GM18519 (cell line): ENCODE measurements around the gene ARHGAP4.

Source experiments
- ATAC-seq: cut with Tn5 transposase; IDR thresholded peaks from one replicate; pipeline ENCODE4 v1.9.1; 2021; ENCODE audit warnings: mild to moderate bottlenecking, moderate library complexity; ENCODE audit not compliant: unreplicated experiment, low FRiP score

ARHGAP4 gene

GRCh38 chrX:153947009-153947769 is 21.1 kb upstream of the ARHGAP4 start:
- ATAC-seq: no peak

GRCh38 chrX:153945956-153946943 is 20.2 kb upstream of the ARHGAP4 start:
- no peak for ATAC-seq

DNA sequence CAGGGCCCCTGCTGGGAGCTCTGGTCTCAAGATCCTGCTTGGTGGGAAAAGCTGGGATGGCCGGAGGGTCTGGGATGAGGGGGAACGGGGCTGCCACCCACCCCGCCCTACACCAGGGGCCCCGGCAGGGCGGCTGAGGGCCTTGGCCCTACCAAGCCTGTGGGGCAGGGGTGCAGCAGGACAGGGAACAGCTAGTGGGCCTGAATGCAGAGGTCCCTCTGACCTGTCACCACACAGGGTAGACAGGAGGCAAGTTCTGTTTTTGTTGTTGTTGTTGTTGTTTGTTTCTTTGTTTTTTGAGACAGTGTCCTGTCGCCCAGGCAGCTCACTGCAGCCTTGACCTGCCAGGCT is 18.7 kb upstream of the ARHGAP4 start:
- no peak for ATAC-seq

DNA sequence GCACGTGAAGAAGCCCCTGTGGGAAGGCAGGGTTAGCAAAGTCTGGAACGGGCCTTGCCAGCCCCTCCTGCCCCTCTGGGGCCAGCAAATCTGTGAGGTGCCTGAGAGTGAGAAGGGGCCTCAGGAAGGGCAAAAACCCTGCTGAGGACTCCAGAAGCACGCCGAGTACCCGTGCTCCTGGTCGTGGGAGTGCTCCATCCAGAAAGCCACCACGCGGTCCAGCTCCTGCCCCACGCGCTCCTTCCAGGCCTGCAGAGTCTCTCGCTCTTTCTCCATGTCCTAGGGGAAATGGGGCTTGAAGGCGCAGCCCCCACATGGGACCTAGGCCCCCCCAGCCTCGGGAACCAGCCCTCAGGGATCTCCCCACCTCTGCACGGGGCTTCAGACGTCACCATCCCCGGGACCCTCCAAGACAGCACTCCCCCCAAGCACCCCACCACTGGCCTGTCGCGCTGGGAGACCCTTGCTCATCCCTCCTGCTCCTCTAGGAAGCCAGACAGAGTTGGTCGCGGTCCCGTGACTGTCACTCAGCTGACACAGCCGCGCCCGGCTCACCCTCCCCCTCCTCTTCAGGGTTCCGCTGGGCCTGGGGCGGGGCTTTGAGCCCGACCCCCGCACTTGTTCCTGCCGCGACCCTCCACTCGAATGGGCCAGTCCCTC is 18.2 kb upstream of the ARHGAP4 start, which contains the start of gene RENBP:
Gene RENBP, minus strand, starts transcription at position 504 of the 660 bp plus-strand sequence. Its CDS starts 33 bp downstream, at position 471.
- ATAC-seq: no peak

DNA sequence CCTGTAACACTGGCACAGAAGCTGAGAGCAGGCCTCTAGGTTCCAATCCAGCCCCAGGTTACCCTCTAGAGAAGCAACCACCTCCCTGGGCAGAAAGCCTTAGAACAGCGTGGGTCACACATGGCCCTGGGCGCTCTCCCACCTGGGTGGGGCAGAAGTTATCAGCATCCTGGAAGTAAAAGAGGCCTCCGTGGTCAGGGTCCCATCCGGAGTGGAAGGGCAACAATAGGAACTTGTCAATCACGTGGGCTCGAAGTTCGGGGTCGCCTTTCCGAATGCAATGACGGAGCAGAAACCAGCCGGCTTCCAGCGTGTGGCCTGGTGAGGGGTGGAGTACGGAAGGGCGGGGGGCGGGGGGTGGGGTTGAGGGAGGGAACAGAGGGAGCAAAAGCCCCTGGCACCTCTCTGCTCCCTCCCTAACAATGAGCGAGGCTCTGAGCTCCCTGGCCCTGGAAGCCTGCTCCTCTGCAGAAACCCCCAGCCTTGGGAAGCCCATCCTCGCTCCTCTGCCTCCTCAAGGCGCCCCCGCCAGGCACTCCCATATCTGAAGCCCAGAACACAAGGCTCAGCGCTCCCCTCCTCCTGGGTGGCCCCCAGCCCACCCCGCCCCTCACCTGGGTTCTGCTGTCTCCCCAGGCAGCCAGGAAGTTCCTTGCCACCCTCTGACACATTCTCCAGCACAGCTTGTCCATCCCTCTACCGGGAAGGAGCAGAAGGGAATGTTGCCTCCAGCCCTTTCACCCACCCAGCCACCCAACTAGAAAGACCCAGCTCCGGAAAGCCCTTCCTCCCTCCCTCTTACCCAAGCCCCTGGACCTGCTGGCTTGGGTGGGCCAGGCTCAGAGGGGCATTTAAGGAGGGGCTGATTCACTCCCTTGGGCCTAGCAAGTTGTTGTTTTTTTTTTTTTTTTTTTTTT is 15.5 kb upstream of the ARHGAP4 start:
- no peak for ATAC-seq

DNA sequence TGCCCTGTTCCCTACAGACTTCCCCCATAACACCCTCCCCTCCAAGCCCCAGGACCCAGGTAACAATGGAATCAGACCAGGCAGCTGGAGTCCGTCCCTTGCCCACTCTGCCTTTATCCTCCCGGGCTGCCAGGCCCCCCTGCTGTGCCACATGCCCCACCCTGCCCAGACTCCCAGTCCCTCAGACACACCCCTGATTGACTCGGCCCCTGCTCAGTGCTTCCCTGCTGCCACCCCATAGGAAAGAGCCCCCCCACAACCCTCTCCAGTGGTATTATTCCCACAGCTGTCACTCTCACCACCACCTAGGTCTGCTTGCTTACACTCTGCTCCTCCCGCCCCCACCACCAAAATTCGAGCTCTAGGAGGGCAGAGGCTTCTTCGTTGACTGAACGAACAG is 13.5 kb upstream of the ARHGAP4 start:
- no peak for ATAC-seq

DNA sequence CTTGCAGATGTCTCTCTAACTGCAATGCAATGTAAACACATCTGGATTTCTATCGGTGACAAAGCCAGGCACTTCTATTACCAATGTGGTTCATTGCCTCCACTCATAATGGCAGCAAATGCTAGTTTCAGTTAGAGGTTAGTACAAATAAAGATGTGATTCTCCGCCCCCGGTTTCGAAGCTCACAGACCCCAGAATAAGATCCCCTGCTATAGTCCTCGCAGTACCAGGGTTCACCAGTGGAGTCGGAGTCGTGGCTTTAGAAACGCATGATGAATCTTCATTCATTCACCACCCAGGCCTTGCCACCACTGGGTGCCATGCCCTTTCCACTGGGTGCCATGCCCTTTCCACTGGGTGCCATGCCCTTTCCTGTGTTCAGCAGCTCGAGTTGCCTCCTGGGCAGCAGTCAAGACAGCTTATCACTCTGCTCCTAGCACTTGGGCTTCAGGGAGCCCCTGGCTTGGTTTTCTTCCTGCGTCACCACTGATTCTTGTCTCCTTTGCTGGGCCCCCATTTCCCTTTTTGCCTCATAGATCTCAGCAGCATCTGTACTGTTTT is 12.2 kb upstream of the ARHGAP4 start:
- ATAC-seq: no peak

GRCh38 chrX:153937056-153937455 is 11.0 kb upstream of the ARHGAP4 start:
- no peak for ATAC-seq

- no peak for ATAC-seq
Measured at GRCh38 chrX:153935326-153935851, 9.3 kb upstream of the ARHGAP4 start.

DNA sequence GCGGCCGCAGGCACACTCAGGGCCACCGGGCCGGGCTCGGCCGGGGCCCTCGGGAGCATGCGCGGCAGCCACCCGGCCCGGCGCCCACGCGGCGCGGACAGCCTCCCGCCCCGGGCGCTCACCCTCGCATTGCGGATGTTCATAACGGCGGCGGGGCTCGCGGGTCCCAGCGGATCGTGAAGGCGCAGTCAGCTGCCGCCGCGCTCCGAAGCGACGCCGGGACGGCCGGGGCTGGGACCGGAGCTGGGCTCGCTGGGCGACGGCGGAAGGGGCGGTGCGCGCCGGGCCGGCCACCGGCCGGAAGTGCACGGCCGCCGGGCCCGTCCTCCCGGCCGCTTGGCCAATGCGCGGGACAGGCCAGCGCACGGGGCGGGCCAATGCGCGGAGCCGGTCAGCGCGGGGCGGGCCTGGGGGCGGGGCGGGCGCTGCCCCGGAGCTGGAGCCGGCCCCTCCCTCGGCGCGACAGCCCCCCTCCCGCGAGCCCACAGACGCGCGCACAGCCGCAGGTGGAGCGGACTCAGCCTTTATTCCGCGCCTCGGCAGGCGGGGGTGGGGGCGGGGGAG is 8.8 kb upstream of the ARHGAP4 start, which contains the start of gene NAA10:
Gene NAA10, minus strand, starts transcription at position 276 of the 564 bp plus-strand sequence. Its CDS starts 133 bp downstream, at position 143.
- ATAC-seq: peak; percentile 52

DNA sequence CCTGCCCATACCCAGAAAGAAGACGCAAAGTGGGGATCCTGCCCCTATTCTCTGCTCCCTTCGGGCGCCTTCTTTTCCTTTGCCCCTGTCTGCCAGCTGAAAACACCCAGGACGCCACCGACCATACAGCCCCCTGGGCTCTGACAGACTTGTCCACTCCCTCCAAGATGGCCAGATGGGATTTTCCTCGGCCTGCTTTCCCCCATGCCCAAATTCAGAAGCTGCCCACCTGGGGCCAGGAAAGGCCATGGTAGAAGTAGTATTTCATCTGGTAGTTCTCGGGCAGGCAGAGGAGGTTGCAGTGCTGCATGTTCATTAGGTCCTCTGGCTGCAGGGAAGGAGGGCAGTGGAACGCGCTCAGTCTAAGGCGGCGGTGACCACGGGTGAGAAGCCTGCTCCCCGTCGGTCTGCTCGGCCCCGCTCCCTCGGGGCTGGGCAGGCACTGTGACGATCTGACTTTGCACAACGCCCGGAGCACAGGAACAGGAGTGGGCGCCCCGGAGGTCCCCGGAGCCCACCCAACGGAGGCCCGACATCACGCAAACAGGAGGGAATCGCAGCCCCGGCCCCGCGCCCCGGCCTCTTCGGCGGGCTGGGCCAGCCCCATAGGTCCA is 8.2 kb upstream of the ARHGAP4 start:
- ATAC-seq: peak; percentile 21

DNA sequence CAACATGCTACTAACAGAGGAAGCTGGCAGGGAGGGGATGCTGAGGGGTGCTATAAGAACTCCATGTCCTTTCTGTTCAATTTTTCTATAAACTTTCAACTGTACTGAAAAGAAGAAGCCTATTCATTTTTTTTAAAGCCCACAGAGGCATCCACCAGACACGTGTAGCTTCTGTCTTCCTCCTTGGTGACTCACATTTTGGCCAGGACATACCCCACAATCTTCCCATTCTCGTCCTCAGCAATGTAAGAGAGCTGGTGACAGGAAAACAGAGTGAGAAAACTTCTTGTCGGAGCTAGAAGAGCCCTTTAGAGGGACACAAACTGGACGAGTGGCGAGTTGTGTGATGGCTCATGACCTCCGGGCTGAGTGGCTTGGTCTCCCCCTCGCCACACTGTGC is 7.7 kb upstream of the ARHGAP4 start:
- no peak for ATAC-seq

DNA sequence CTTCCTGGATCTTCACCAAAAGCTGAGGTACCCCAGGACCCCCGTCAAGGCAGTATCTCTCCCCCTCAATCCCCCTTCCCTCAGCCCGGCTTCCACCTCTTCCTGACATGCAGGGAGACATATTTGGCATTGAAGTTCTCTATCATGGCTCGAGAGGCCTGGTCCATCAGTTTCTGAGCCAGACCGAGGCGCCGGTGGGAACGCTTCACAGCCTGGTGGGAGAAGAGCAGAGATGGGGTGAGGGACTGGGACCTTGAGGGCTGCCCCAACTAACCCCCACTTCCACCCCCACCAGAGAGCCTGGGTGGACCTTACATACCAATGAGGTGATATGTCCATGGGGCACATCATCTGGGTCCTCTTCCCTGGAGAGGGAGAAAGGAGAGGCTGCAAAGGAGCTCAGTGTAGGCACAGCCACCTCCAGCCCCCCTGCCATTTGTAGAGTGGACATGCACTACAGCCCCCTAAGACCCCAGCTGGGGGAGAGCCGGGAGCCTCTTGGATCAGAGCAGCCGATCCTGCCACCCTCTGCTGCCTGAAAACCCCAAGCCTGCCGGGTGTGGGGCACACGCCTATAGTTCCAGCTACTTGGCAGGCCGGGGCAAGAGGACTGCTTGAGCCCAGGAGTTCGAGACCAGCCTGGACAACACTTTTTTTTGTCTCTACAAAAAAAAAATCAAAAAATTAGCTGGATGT is 6.3 kb upstream of the ARHGAP4 start:
- no peak for ATAC-seq

DNA sequence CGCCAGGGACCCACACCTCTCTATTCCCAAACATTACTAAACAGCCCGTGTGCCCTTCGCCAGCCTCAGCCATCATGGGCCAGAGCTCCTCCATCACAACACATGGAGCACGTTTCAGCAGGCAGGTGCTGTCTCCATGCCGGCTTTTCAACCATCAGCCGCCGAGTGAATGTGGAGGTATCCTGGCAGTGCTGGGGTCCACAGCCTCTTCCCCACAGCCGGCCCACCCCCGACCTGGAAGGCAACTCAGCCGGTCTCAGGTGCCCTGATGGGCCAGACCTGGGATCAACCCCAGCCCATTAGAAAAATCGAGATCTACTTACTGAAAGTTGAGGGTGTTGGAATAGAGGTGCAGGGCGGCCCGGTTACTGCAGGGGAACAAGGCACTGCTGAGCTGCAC is 5.7 kb upstream of the ARHGAP4 start:
- no peak for ATAC-seq

DNA sequence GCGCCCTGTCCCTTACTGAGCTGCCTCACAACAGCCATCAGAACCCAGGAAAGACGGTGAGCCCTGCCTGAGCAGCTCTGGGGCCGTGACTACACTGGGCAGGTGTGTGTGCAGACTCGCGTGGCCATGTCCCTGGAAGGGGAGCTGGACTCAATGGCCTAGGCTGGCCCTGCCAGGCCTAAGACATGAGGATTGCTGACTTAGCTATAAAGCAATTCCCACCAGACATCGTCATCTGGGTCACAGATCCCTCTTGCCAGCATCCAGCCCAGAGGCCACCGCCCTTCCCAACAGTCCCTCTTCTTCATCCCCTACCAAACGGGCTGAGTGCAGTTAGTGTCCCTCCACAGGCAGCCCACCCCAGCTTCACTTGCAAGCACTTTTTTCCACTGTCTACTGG is 5.1 kb upstream of the ARHGAP4 start:
- no peak for ATAC-seq

DNA sequence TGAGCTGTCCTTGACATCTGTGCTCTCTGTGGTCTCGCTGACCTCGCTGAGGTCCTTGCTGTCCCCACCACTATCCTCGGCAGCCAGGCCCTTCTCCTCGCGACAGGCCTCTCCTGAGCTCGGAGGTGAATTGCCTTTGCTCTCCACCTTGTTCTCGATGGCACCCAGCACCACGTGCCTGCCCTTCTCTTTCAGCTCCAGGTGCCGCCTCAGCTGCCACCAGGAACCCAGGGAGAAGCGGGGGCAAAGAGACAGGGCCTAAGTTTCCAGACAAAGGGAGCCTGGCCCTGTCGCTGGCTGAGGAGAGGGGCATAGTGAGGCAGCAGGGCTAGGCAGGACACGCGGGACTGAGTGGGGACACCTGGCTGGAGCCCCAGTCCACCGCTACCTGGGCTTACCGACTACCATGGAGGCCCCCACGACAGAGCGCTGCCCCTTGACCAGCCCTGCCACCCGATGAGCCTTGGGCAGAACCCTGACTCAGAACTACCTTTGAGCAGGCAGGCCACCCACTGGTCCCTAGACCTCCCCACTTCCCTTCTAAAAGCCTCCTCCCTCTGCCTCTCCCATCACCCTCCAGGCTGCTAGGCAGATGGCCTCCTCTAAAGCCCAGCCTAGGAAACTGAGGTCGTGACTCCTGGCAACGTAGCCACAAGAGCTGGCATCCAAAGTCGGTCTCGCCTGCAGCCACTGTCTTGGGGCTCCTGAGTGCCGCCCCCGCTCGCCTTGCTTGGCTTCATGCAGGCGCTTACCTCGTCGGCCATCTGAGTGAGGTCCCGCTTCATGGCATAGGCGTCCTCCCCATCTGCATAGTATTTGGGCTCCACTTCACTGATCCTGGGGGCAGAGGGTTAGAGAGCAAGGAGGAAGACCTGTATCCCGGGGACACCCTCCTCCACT is 4.2 kb upstream of the ARHGAP4 start:
- ATAC-seq: no peak

GRCh38 chrX:153929576-153929975 is 3.5 kb upstream of the ARHGAP4 start:
- no peak for ATAC-seq
